HG02840 (cell line): ENCODE data around the gene FCER2.

Source experiments
- ATAC-seq: cut with Tn5 transposase; IDR thresholded peaks from one replicate; pipeline ENCODE4 v1.9.1; 2021; ENCODE audit warnings: mild to moderate bottlenecking, moderate library complexity, moderate number of reproducible peaks; ENCODE audit not compliant: unreplicated experiment, low FRiP score

Gene FCER2

DNA sequence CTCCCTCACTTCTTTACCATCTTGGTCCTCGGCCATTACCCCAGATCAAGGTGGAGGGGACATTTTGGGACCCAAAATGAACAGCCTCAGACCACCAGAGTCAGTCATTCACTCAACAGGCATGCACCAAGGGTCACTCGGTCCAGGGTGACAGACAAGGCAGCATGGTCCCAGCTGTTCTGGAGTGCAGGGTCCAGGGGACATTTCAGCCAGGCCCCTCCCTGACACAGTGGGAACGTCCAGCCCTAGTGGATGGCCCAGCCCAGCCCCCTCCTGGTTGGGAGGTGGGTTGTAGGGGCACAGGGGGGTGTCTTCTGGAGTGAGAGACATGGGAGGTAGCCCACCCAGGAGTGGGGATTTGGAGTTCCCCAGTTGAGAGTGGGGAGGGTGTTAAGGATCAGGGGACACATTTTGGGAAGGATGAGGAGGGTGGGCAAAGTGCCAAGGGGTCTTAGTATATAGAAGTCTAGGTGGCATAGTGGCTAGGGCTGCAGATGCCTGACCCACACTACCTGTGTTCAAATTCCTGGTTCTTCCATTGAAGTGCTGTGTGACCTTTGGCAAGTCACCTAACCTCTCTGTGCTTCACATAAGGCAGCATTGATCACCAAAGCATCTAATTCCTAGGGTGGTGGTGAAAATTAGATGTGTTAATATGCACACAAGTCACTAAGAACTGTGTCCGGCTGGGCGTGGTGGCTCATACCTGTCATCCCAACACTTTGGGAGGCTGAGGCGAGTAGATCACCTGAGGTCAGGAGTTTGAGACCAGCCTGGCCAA lies 2.5 kb upstream of the FCER2 start:
- no peak for ATAC-seq

DNA sequence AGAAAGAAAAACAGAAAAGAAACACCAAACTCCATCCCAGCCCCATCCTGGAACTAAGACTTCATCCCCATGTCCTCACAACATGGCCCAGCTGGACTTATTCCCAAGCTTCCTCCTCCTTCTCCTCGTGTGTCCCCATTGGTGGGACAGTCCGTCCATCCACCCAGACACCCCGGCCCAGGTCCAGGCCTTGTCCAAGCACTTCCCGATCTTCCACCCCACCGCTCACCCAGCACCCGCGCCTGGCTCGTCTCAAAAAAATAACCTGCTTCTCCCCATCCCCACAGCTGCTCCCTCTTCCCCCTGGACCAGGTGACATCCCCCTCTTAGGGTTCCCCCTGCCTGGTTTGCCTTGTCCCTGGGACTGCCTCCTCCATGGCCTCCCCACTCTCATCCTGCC lies 1.4 kb upstream of the FCER2 start:
- no peak for ATAC-seq

DNA sequence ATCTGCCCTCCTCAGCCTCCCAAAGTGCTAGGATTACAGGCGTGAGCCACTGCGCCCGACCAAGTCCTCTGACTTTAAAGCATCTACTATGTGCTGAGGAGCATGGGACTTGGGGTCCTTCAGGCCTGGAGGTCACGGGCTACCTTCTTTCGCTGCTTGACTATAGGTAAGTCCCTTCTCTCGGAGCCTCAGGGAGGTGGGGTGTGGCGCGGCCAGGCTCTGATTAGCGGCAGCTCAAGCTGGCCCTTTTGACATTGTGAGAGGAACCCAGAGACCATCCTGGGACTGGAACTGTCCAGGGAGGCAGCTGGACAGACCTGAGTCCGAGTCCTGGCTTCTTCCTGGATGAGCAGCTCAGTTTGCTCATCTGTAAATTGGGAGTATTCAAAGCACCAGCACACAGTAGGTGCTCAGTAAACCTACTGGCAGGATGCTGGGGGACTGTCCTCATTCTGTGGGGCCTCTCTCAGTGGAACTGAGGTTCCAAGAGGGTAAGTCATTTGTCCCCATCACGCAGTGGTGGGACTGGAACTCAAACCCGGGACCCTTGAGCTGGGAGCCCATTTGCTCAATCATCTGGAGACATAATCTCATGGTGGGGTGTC lies 780 bp downstream of the FCER2 start:
- ATAC-seq: no peak

DNA sequence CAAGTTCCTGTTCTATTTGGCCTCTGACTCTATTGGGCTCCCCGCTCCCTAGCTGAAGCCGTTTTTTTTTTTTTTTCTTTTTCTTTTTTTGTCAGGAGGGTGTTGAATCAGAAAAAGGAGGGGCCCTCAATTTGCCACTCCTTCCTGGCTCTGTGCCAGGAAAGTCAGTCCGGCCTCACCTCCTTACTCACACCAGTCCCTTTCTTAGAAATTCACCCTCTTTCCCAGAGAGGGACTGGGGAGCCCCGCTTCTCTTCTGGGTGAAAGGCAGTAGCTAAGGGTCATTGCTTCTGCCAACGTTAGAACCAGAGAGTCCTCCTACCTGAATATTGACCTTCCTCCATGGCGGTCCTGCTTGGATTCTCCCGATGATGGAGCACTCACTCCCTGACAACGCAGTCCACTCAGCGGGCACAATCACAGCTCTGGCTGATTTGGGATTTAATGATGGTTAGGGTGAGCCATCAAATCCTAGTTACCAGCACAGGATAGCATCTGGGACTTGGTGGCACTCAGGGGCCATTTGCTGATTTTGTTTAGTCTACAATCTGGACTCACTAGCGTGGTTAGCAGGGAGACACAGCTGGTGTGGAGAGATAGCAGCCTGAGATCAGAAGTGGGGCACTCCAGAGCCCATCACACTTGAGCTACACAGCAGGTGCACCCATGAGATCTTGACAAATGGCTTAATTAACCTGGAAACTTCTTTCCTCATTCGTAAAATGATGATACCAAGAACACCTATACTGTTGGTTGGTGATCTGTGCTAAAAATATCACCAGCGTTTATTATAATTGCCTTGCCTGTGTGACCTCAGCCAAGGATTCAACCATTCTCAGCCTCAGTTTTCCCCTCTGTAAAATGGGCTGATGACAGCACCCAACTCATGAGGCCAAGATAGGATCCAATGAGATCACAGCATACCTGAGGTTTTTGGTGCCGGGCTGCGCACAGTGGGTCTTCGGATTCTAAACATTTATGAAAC lies 2.2 kb downstream of the FCER2 start:
- no peak for ATAC-seq

DNA sequence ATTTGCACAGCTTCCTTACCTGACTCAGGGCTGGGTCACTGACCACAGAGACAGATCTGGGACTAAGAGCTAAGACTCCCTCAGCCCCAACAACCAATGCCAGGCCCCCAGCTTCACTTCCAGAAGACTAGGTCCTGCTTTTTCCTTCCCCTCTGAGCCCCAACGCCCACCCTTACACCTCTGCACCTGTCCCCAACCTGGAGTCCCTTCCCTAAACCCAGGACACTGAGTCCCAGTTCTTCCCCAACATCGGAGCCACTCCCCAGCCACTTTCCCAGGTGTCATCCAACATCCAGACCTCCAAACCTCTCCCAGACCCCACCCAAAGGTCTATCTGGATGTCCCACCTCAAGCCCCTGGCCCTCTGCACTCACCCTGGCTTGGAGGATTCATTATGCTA lies 2.9 kb downstream of the FCER2 start:
- no peak for ATAC-seq

DNA sequence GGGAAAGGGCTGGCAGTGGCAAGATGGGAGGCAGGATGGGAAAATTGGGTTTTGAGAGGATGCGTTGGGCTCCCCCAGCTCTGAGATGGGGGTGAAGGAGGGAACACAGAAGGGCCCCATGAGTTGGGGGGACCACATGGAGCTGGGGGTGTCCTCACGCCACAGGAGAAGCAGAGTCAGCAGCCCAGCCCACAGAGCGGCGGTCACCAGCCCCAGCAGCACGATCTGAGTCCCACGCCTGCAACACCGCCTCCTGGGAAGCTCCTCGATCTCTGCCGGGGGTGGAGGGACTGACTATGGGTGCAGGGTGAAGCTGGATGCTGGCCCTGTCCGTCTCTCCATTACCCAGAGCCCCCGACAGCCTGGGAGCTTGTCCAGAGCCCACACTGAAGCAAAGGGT lies 3.3 kb downstream of the FCER2 start:
- ATAC-seq: no peak

DNA sequence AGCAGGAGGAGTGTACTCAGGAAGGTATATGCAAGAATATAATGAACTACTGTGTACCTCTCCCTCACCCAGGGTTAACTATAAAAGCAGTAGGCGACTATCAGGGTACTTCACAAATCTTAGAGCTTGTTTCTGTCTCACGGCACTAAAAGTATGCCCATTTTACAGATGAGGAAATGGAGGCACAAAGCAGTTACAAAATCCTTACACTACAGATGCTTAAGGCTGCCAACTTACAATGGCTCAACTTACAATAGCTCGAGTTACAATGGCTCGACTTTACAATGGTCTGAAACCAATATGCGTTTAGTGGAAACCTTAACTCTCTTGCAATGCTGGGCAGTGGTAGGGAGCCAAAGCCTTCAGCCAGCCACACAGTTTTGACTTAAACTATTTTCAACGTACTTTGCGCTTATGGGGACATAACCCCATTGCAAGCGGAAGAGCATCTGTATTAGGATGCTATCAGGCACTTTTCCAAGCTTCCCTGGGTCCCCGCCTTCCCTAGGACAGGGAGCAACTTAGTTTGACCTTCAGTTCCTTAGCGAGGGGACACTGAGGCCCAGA lies 4.1 kb downstream of the FCER2 start:
- ATAC-seq: no peak

DNA sequence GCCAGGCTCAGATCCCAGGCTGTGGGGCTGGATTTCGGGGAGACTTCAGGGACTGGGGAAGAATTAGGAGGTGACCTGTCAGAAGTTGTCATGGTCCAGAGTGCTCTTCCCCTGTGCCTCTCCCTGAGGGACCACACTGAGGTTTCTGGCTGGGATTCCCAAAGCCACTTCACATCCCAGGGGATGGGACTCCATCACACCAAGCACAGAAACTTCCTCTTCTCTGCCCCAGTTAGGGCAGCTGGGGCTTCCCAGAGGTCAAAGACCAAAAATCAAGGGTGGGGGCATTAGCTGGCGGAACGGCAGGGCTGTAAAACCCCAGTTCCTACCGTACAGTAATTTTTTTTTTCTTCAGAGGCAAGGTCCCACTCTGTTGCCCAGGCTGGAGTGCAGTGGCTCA lies 7.4 kb downstream of the FCER2 start:
- ATAC-seq: no peak

DNA sequence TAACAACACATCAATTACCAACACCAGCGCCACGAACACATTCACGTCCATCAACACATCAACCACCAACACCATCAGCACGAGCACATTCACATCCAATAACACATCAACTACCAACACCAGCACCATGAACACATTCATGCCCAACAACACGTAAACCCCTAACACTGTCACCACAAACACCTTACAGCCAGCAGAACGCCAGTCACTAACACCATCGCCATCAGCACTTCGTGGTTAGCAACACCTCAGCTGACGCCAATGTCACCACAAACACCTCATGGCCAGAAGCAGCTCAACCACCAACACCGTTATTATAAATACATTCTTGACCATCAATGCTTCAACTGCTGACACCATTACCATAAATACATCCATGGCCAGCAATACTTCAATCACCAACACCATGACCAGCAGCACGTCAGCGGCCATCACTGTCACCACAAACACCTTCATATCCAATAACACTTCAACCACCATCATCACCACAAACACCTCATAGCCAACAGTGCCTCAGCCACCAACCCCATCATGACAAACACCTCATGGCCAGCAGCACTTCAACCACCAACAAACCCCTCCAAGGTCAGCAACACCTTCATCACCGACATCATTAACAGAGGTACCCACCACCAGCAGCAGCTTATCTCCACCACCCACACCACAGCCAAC lies 9.4 kb downstream of the FCER2 start:
- no peak for ATAC-seq

DNA sequence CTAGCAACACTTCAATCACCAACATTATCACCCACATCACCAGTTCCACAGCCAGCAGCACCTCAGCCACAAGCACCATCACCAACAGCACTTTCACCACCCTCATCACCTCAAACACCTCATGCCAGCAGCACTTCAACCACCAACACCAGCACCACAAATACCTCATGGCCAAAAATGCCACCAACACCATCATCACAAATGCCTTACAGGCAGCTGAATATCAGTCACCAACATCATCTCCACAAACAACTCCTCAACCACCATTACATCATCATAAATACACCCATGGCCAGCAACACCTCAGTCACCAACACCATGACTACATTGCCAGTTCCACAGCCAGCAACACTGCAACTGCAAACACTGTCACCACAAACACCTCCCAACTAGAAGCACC lies 10.4 kb downstream of the FCER2 start:
- ATAC-seq: no peak

DNA sequence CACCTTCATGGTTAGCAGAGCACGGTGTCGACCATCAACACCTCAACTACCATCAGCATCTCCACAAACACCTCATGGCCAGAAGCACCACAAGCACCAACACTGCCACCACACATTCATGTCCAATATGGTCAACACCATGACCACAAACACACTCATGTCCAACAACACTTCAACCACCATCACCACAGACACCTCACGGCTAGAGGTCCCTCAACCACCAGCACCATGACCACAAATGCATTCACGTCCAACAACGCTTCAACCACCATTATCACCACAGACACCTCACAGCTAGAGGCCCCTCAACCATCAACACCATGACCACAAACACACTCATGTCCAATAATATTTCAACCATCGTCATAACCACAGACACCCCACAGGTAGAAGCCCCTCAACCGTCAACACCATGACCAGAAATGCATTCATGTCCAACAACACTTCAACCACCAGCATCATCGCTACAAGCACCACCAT lies 11.1 kb downstream of the FCER2 start:
- ATAC-seq: no peak

DNA sequence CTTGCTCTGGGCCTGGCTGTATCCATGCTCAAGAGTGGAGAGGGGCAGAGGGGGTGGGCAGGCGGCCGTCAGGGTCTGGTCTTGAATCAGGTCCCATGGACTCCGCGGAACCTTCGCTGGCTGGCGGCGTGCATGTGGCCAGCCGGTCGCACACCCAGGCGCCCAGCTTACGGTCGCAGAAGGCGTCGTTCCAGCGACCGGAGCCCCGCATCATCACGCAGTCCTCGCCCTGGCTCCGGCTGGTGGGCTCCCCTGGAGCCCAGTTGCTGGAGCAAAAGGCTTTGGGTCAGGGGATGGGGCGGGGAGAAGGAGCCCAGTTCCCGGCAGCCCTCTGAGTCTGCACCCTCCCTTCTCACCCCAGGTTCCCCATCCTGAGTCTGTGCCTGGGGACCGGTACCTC lies 12.8 kb downstream of the FCER2 start:
- no peak for ATAC-seq

DNA sequence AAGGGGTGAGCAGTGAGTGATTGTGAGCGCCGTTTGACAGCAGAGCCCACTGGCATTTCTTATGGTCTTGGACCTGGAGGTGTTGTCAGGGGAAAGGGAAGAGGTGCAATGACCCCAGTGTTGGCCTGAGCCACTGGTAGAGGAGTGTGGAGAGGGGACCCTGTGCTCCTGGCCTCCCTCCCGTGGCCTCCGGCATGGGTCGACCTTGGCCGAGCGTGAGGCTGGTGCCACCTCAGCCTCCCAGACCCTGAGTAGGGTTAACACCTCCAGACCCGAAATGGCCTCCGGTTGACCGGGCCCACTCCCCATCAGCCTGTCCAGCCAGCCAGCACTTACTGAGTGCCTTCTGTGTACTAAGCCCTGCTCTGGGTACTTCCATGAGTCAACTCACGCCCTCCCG lies 14.8 kb downstream of the FCER2 start:
- ATAC-seq: no peak

DNA sequence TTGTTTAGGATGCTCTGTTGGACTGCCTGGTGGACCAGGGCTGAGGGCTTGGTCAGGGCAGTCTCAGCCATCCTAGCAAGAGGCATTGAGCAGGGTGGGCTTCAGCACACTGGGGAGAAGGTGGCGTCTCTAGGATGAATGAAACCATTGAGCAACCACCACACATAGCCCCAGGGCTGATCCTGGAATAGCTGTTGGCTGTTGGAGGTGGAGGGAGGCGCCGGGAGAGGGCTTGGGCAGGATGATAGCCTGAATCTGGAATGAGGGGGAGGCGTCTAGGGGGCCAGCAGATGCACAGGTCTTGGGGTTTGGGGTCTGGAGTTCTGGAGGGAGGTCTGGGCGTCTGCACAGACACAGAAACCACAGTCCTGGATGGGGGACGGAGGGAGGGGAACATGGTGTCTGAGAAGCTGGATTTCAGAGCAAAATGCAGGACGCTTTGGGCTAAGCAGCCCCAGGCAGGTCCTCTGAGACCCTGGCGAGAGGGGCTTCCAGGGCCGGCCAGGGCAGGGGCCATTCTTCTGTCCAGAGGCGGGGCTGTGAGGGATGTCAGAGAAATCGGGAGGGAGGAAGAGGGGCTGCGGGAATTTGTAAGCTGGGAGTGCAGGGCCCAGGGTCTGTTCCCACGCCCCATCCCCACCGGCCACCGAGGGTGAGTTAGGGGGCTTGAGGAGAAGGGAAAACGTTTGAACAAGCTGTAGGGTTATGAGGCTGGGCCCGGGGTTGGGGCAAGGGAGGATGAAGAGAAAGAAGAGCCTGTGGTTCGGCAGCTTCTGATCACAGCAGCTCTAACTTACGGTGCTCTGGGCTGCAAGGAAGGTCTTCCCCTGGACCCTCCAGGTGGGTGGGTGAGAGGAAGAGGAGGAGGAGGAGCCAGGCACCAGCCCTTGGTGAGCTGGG lies 16.1 kb downstream of the FCER2 start:
- ATAC-seq: no peak

DNA sequence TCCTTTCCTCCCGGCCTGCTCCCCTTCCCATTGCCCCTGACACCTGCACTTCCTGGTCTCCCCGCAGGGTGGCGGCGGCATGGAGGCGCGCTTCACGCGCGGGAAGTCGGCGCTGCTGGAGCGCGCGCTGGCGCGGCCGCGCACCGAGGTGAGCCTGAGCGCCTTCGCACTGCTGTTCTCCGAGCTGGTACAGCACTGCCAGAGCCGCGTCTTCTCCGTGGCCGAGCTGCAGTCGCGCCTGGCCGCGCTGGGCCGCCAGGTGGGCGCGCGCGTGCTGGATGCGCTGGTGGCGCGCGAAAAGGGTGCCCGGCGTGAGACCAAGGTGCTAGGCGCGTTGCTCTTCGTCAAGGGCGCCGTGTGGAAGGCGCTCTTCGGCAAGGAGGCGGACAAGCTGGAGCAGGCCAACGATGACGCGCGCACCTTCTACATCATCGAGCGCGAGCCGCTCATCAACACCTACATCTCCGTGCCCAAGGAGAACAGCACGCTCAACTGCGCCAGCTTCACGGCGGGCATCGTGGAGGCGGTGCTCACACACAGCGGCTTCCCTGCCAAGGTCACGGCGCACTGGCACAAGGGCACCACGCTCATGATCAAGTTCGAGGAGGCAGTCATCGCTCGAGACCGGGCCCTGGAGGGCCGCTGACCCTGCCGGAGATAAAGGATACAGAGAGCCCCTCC lies 19.6 kb downstream of the FCER2 start:
- ATAC-seq: no peak

DNA sequence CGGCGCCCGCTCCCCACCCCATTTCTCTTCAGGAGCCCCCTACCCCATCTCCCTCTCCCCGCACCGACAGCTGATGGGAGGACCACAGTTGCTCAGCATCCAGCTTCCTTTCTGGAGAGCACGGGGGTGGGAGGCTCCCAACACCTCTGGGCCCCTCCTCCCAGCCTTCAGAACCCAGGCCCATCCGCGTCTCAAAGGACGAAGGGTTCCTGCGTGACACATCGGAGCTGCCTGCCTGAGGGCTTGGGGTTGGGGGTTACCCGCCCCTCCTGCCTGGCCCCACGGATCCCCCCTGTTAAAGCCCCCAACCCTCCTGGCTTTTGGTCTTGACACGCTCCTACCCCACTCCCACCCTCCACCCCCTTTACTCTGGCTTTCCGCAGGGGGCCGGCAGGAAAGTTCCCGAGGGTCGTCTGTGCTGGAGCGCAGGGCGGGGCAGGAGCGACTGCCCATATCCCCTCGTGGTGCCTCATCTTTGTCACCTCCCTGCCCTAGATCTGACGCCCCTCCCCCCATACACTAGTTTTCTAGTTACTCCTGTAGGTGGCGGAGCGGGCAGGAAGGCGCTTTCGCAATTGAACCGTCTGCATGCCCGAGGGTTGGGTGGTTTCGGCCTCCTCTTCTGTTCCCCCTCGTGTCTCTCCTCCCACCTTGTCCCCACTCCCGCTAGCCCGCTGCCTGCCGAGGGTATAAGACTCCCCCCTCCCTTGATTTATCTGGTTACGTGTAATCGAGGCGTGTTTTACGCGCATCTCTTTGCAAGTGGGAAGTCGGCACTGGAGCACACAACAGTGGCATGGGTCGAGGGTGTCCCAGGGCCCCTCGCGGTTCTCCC lies 20.4 kb downstream of the FCER2 start:
- ATAC-seq: no peak

DNA sequence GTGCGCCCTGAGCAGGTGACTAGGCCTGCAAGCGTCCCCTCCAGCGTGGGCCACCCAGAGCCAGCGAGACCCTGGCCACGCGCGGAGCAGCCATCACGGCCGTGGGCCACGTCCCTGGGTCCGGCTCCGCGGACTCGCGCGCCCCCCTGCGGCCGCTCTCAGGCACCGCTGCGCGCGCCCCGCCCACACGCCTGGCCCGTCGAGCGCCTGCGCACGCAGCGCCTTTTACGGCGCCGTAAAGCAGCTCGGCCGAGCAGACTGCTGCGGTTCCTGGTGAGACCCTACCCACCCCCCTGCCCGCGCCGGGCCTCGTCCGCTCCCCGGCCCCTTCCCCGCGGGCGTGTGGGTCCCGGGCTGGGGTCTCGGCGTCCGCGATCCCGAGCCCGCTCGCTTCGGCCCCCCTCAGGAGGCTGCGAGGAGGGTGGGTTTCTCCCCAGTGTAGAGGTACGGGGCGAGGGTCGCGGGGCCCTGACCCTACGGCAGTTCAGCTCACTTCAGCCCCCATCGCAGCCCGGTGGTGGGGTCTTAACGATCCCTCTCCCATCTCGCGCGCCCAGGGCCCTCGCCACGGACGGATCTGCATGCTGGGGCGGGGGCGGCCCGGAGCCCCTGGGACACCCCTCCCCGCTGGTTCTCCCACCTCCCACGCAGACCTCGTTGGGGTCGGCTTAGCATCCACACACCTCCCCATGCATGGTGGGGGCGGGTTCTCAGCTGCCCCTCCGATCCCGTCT lies 21.2 kb downstream of the FCER2 start, which contains the start of gene TRAPPC5:
Gene TRAPPC5, plus strand, starts transcription at position 228 of the 734 bp plus-strand sequence. CDS start 1,421 bp downstream, outside the sequence.
- ATAC-seq: no peak
